ENCODE results near the gene SMAD6.

Gene SMAD6

GRCh38 chr15:66796343-66796742, 94.3 kb downstream of the SMAD6 start:
- DNase-seq (ENCODE audit: low spot score) = no peak

- no peak for DNase-seq (ENCODE audit: low spot score)
Measured at GRCh38 chr15:66797921-66798320, 95.9 kb downstream of the SMAD6 start.

GRCh38 chr15:66798426-66799061, 96.5 kb downstream of the SMAD6 start:
- no peak for DNase-seq (ENCODE audit: low spot score)

GRCh38 chr15:66799242-66799641, 97.2 kb downstream of the SMAD6 start:
- DNase-seq (ENCODE audit: low spot score) = no peak

- no peak for DNase-seq (ENCODE audit: low spot score)
Measured at GRCh38 chr15:66800584-66801235, 98.7 kb downstream of the SMAD6 start.

GRCh38 chr15:66801266-66801665, 99.2 kb downstream of the SMAD6 start:
- no peak for DNase-seq (ENCODE audit: low spot score)

- no peak for DNase-seq (ENCODE audit: low spot score)
Measured at GRCh38 chr15:66802025-66803001, 100.3 kb downstream of the SMAD6 start.

- peak; percentile 93 for DNase-seq (ENCODE audit: low spot score)
Measured at GRCh38 chr15:66803182-66803729, 101.2 kb downstream of the SMAD6 start.

- DNase-seq (ENCODE audit: low spot score) = no peak
Measured at GRCh38 chr15:66803749-66804148, 101.7 kb downstream of the SMAD6 start.

GRCh38 chr15:66805202-66805885, 103.3 kb downstream of the SMAD6 start:
- no peak for DNase-seq (ENCODE audit: low spot score)

GRCh38 chr15:66808181-66808824, 106.3 kb downstream of the SMAD6 start:
- DNase-seq (ENCODE audit: low spot score) = no peak

- no peak for DNase-seq (ENCODE audit: low spot score)
Measured at GRCh38 chr15:66809664-66810063, 107.6 kb downstream of the SMAD6 start.

- no peak for DNase-seq (ENCODE audit: low spot score)
Measured at GRCh38 chr15:66815318-66815717, 113.3 kb downstream of the SMAD6 start.

GRCh38 chr15:66816201-66816600, 114.2 kb downstream of the SMAD6 start:
- DNase-seq (ENCODE audit: low spot score) = no peak

- DNase-seq (ENCODE audit: low spot score) = no peak
Measured at GRCh38 chr15:66819084-66819483, 117.0 kb downstream of the SMAD6 start.

GRCh38 chr15:66820481-66821176, 118.6 kb downstream of the SMAD6 start:
- no peak for DNase-seq (ENCODE audit: low spot score)

- DNase-seq (ENCODE audit: low spot score) = no peak
Measured at GRCh38 chr15:66821307-66821706, 119.3 kb downstream of the SMAD6 start.

- no peak for DNase-seq (ENCODE audit: low spot score)
Measured at GRCh38 chr15:66822114-66822513, 120.1 kb downstream of the SMAD6 start.

GRCh38 chr15:66822576-66822975, 120.5 kb downstream of the SMAD6 start:
- DNase-seq (ENCODE audit: low spot score) = no peak

GRCh38 chr15:66823601-66824000, 121.6 kb downstream of the SMAD6 start:
- no peak for DNase-seq (ENCODE audit: low spot score)

GRCh38 chr15:66824424-66824823, 122.4 kb downstream of the SMAD6 start:
- DNase-seq (ENCODE audit: low spot score) = no peak
